Measurements from ENCODE around the gene SLC6A12. TPM values are rescaled to one million over a fixed set of nuclear protein-coding genes. Genes with fewer than 3 reads are reported as not detected.
A peak's percentile ranks its signal among the peaks of the same experiment; 100 is the strongest.

The SLC6A12 gene
- total RNA-seq, 2 donors from 2014 or later, result 0.33 to 6.7 TPM

DNA sequence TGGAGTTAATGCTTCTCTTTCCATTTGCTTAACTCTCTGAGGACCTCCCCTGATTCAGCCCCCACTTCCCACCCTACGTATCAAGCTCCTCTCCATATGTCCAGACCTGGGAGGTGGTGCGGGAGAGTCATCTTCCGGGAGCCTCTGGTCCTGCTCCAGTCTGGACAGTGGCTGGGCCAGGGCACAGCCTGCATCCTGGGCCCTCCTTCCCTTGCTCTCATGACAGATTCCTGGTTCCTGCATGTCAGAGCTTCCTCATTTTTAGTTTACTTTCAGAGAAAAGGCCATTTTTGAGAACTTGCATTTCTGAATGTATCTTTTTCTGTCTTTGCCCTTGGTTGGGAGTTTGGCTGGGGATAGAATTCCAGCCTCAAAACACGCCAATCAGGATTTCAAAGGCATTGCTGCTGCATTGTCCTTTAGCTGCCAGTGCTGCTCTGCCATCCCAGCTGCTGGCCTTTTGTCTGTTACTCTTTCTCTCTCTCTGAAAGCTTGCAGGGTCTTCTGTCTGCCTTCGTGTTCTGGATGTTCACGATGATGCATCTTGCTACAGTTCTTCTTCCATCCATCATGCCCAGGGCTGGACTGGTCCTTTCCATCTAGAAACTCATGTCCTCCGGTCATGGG, 54.7 kb downstream of the SLC6A12 start:
- DNase-seq, result no peak
- no peaks in the 10 kb centered on the region for H3K36me3 ChIP-seq (replicated peaks in 1 of 2; ENCODE audit: insufficient read depth in 1 of 2, low read depth in 2 of 2)
- intact Hi-C loops (cut with DNase I), result no loop called here
- no peak overlapping the region for H3K27ac ChIP-seq
- H3K9me3 ChIP-seq, result no peaks in the 10 kb centered on the region
- TF ChIP-seq POLR2A (IDR thresholded peaks at IDR 0.05), result no peak
- TF ChIP-seq, protein P1, sequence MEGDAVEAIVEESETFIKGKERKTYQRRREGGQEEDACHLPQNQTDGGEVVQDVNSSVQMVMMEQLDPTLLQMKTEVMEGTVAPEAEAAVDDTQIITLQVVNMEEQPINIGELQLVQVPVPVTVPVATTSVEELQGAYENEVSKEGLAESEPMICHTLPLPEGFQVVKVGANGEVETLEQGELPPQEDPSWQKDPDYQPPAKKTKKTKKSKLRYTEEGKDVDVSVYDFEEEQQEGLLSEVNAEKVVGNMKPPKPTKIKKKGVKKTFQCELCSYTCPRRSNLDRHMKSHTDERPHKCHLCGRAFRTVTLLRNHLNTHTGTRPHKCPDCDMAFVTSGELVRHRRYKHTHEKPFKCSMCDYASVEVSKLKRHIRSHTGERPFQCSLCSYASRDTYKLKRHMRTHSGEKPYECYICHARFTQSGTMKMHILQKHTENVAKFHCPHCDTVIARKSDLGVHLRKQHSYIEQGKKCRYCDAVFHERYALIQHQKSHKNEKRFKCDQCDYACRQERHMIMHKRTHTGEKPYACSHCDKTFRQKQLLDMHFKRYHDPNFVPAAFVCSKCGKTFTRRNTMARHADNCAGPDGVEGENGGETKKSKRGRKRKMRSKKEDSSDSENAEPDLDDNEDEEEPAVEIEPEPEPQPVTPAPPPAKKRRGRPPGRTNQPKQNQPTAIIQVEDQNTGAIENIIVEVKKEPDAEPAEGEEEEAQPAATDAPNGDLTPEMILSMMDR (IDR thresholded peaks at IDR 0.05), result no peak
- peaks cover 0 to 5% of the 10 kb centered on the region in 2 donors for H3K27me3 ChIP-seq
- no peak for ATAC-seq
- no peaks in the 10 kb centered on the region for H3K4me1 ChIP-seq
- no peak overlapping the region for H3K4me3 ChIP-seq
- 64 to 69% methylated on average over 7 of the region's 7 CpGs for WGBS, 2 donors

DNA sequence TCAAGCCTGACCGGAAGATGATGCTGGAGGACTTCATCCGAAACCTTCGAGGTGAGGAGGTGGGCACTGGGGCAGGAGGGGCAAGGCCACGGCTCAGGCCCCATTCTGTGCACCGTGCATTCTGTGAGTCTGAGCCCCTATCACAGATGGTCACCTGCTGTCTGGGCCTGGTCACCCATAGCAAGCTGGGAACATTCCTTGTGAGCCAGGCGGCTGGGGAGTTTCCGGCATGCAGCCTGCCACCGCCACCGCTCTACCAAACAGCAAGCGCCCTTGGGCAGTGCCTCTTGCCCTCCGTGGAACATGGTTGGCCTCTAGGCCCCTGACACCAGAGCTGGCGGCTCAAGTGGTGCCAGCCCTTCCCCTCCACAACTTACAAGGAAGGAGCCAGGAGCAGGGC, 56.3 kb downstream of the SLC6A12 start:
- Histone ChIP-seq H3K27ac (no peak overlapping the region), H3K9me3 (no peaks in the 10 kb centered on the region), H3K4me1 (no peaks in the 10 kb centered on the region), H3K27me3 (no peaks in the 10 kb centered on the region), H3K4me3 (no peak overlapping the region), H3K36me3 (replicated peaks in 1 of 2; ENCODE audit: insufficient read depth in 1 of 2, low read depth in 2 of 2) (no peaks in the 10 kb centered on the region)
- ATAC-seq, result no peak
- intact Hi-C loops (cut with DNase I), result no loop called here
- no peak for DNase-seq
- 81 to 90% methylated on average over 8 to 12 of the region's 12 CpGs for WGBS, 2 donors
- TF ChIP-seq, protein P1 (IDR thresholded peaks at IDR 0.05), result no peak
- no peak for TF ChIP-seq POLR2A (IDR thresholded peaks at IDR 0.05)

DNA sequence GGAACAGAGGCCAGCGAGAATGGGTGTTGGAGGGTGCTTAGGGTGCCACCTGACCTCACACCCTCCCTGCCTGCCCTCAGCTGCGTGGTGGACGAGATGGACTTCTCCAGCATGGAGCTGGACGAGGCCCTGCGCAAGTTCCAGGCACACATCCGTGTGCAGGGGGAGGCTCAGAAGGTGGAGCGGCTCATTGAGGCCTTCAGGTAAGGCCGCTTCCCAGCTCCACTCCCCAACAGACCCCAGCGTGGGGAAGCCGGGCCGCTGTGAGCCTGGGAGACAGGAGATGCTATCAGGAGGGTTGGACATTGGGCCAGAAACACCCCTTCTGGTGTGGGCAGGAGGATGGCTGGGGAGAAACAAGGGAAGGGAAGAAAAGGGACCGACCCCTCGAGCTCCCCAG, 57.0 kb downstream of the SLC6A12 start:
- DNase-seq (no peak), ATAC-seq (no peak)
- intact Hi-C loops (cut with DNase I), result no loop called here
- TF ChIP-seq, protein P1 (IDR thresholded peaks at IDR 0.05), result no peak
- peak in 1 of 3 donors; percentile 11 for TF ChIP-seq POLR2A (IDR thresholded peaks at IDR 0.05)
- no peaks in the 10 kb centered on the region for H3K4me1 ChIP-seq
- H3K4me3 ChIP-seq, result no peak overlapping the region
- H3K9me3 ChIP-seq, result no peaks in the 10 kb centered on the region
- WGBS, 2 donors, result 74 to 80% methylated on average over 11 to 13 of the region's 13 CpGs
- H3K36me3 ChIP-seq (replicated peaks in 1 of 2; ENCODE audit: insufficient read depth in 1 of 2, low read depth in 2 of 2), result no peaks in the 10 kb centered on the region
- no peaks in the 10 kb centered on the region for H3K27me3 ChIP-seq
- H3K27ac ChIP-seq, result no peak overlapping the region

DNA sequence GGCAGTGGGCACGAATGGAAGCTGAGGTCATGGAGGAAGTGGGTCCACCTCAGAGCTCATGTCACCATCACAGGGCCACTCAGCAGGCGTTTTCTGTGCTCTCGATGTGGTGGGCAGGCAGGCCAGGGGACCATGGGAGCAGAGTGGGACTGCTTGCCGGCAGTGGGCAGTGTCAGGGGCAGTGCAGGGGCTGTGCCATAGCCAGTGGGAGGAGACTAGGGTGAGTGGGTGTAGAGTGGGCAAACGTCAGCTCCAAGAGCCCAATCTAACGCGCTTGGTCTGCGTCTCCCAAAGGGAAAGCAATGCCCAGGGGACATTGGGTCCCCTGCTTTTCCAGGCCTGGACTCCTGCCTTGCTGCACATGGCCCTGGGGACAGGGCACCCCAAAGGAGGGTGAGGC, 58.3 kb downstream of the SLC6A12 start:
- H3K27me3 ChIP-seq, result no peaks in the 10 kb centered on the region
- H3K9me3 ChIP-seq, result no peaks in the 10 kb centered on the region
- no peak overlapping the region for H3K27ac ChIP-seq
- DNase-seq (no peak), ATAC-seq (no peak)
- no peaks in the 10 kb centered on the region for H3K4me1 ChIP-seq
- 65 to 85% methylated on average over 8 of the region's 8 CpGs for WGBS, 2 donors
- no peak overlapping the region for H3K4me3 ChIP-seq
- no peak for TF ChIP-seq POLR2A (IDR thresholded peaks at IDR 0.05)
- TF ChIP-seq, protein P1 (IDR thresholded peaks at IDR 0.05), result no peak
- no peaks in the 10 kb centered on the region for H3K36me3 ChIP-seq (replicated peaks in 1 of 2; ENCODE audit: insufficient read depth in 1 of 2, low read depth in 2 of 2)
- intact Hi-C loops (cut with DNase I), result no loop called here

DNA sequence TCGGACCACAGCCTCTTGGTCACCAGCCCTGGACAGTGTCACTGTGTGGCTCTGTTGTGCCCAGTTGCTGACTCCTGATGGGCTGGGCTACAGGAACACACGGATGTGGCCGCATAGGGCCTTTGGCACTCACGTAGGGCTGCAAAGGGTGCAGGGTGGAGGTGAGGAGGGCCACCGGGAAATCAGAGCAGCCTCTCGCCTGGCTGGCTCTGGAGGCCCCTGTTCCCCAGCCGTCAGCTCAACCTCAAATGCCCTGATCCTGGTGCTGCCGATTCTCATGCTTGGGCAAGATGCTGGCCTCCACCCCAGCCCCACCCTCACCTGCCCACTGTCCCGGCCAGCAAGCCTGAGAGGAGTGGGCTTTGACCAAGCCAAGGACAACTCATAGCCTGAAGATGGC, 59.0 kb downstream of the SLC6A12 start:
- Histone ChIP-seq H3K4me3 (no peak overlapping the region), H3K27ac (no peak overlapping the region), H3K27me3 (no peaks in the 10 kb centered on the region), H3K4me1 (no peaks in the 10 kb centered on the region), H3K36me3 (replicated peaks in 1 of 2; ENCODE audit: insufficient read depth in 1 of 2, low read depth in 2 of 2) (no peaks in the 10 kb centered on the region), H3K9me3 (no peaks in the 10 kb centered on the region)
- intact Hi-C loops (cut with DNase I), result no loop called here
- no peak for ATAC-seq
- DNase-seq, result no peak
- TF ChIP-seq, protein P1 (IDR thresholded peaks at IDR 0.05), result no peak
- TF ChIP-seq POLR2A (IDR thresholded peaks at IDR 0.05), result no peak
- WGBS, 2 donors, result 64 to 77% methylated on average over 9 of the region's 9 CpGs

Data from body of pancreas (tissue), 4 donors.